T-helper 2 cell treated with Interferon-gamma antibody and Interleukin-4, amounts not matched to agents 5 μg/mL and 100 μg/mL, for 36 hours (primary cell): Measurements from ENCODE around the gene SMTNL1.

Experiments
- DNase-seq: peaks from one replicate; pipeline ENCODE4 v3.0.0; 2021; ENCODE audit warnings: low spot score
- H3K27ac Mint-ChIP-seq: one replicate; pipeline ENCODE4 v1.8.0; 2021; ENCODE audit warnings: mild to moderate bottlenecking, mixed read lengths
- H3K27me3 Mint-ChIP-seq: one replicate; pipeline ENCODE4 v1.8.0; 2021; ENCODE audit warnings: low read depth, mixed read lengths
- H3K36me3 Mint-ChIP-seq: one replicate; pipeline ENCODE4 v1.8.0; 2021; ENCODE audit warnings: low read depth, mixed read lengths
- H3K4me1 Mint-ChIP-seq: one replicate; pipeline ENCODE4 v1.8.0; 2021; ENCODE audit warnings: low read depth, mixed read lengths
- H3K4me3 Mint-ChIP-seq: one replicate; pipeline ENCODE4 v1.8.0; 2022; ENCODE audit warnings: mild to moderate bottlenecking, moderate library complexity, mixed read lengths
- H3K9me3 Mint-ChIP-seq: one replicate; pipeline ENCODE4 v1.8.0; 2021; ENCODE audit warnings: mixed read lengths

SMTNL1 gene

DNA sequence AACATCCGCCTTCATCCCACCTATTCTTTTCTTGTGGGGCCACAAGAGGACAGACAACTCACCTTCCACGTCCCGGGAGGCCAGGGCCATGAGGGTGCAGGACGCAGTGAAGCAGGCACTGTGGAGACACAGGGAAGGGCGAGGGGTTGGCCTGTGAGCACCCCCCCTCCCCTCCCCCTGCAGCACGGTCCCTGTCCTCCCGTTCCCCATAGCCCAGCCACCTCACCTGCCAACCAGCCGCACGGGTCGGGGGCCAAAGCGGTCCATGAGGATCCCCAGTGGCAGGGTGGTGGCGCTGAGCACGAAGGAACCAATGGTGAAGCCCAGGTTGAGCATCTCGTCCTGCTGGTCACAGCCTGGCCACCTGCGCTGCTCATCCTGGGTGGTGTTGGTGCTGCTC lies 36.5 kb upstream of the SMTNL1 start:
- Mint-ChIP-seq H3K27ac (no peak overlapping the region), H3K27me3 (no peaks in the 10 kb centered on the region), H3K36me3 (peaks cover 21% of the 10 kb centered on the region), H3K9me3 (no peaks in the 10 kb centered on the region), H3K4me3 (no peak overlapping the region), H3K4me1 (no peaks in the 10 kb centered on the region)
- DNase-seq: no peak

DNA sequence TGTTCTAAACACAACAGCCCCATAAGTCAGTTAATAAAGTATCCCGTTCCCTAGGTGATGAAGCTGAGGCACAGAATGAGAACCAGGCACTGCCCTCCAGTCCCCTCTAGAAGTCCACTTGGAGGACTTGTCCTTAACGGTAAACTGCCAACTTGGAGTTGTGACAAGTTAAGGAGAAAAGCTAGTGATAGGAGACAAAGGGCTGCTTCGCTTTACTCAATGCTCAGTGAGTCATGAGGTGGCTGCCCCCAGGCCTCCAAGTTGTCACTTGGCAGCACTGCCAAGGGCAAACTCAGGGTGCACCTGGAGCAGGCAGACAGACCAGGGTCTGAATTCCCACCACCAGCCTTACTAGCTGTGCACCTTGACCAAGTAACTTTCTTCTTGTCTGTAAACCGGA lies 35.4 kb upstream of the SMTNL1 start:
- DNase-seq: no peak
- Mint-ChIP-seq H3K27ac (no peak overlapping the region), H3K36me3 (peaks cover 19% of the 10 kb centered on the region), H3K27me3 (no peaks in the 10 kb centered on the region), H3K9me3 (no peaks in the 10 kb centered on the region), H3K4me3 (no peak overlapping the region), H3K4me1 (no peaks in the 10 kb centered on the region)

DNA sequence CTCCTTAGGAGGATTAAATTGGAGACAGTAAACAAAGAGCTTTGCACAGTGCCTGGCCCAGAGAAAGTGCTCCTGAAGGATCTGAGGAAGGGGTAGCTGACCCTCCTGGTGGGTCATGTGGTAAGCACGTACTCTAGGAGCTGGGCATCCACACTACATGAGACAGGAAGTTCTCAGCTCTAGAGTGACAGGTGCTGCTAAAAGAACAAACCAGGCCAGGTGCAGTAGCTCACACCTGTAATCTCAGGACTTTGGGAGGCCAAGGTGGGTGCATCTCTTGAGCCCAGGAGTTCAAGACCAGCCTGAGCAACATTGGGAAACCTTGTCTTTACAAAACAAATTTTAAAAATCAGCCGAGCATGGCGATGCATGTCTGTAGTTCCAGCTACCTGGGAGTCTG lies 35.0 kb upstream of the SMTNL1 start:
- no peaks in the 10 kb centered on the region for H3K4me1 Mint-ChIP-seq
- no peak for DNase-seq
- H3K27me3 Mint-ChIP-seq: no peaks in the 10 kb centered on the region
- peaks cover 18% of the 10 kb centered on the region for H3K36me3 Mint-ChIP-seq
- no peak overlapping the region for H3K27ac Mint-ChIP-seq
- H3K4me3 Mint-ChIP-seq: no peak overlapping the region
- no peaks in the 10 kb centered on the region for H3K9me3 Mint-ChIP-seq

DNA sequence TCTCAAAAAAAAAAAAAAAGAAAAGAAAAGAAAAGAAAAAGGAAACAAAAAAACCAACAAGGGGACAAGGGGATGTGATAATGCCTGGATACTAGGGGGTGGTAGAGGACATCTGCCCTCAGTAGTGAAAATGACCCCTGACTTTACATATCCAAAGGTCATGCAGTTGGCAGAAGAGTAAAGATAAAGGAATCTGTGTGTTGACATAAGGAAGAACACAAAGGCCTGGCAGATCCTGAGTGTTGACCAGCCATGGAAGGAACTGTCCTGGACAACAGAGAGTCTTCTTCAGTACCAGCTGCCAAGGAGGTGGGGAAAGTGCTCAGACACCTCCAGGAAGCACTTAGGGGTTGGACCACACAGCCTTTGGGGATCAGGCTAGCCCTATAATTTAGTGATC lies 34.5 kb upstream of the SMTNL1 start:
- Mint-ChIP-seq H3K36me3 (peaks cover 20% of the 10 kb centered on the region), H3K4me1 (no peaks in the 10 kb centered on the region), H3K27ac (no peak overlapping the region), H3K9me3 (no peaks in the 10 kb centered on the region), H3K4me3 (no peak overlapping the region), H3K27me3 (no peaks in the 10 kb centered on the region)
- no peak for DNase-seq

DNA sequence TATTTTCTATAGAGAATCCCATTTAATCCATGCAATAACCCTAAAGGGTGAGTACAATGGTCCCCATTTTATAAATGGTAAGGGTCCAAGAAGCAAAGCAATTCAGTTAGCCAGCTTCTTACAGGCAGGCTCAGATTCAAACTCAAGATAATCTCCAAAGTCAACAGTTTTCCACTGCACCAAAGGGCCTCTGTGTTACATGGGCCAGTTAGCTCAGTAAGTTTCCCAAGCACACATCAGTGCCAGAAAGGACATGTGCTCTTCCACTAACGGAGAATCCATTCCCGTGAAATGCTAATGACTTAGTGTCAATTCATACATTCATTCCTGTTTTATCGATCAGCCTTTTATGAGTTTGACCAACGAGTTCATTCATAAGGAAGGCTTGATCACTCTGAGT lies 32.9 kb upstream of the SMTNL1 start:
- Mint-ChIP-seq H3K27me3 (no peaks in the 10 kb centered on the region), H3K36me3 (peaks cover 19% of the 10 kb centered on the region), H3K27ac (no peak overlapping the region), H3K4me3 (no peak overlapping the region), H3K9me3 (no peaks in the 10 kb centered on the region), H3K4me1 (no peaks in the 10 kb centered on the region)
- no peak for DNase-seq

DNA sequence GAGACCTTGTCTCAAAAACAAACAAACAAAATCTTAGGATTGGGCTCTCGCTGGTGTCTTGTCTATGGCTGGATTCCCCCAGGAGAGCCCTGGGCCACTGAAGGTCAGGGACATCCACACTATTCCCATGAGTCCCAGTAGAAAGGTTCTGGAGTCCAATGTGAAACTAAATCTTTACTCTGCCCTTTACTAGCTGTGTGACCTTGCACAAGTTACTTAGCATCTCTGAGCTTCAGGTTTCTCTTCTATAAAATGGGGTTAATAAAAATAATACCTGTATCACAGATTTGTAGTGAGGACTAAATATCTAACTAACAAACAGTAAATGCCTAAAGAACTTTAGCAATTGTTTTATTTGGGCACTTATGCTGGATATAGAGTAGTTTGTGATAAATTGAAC lies 30.9 kb upstream of the SMTNL1 start:
- Mint-ChIP-seq H3K27me3 (no peaks in the 10 kb centered on the region), H3K4me3 (no peak overlapping the region), H3K4me1 (peaks cover 6% of the 10 kb centered on the region), H3K27ac (no peak overlapping the region), H3K9me3 (no peaks in the 10 kb centered on the region), H3K36me3 (peaks cover 15% of the 10 kb centered on the region)
- DNase-seq: no peak

DNA sequence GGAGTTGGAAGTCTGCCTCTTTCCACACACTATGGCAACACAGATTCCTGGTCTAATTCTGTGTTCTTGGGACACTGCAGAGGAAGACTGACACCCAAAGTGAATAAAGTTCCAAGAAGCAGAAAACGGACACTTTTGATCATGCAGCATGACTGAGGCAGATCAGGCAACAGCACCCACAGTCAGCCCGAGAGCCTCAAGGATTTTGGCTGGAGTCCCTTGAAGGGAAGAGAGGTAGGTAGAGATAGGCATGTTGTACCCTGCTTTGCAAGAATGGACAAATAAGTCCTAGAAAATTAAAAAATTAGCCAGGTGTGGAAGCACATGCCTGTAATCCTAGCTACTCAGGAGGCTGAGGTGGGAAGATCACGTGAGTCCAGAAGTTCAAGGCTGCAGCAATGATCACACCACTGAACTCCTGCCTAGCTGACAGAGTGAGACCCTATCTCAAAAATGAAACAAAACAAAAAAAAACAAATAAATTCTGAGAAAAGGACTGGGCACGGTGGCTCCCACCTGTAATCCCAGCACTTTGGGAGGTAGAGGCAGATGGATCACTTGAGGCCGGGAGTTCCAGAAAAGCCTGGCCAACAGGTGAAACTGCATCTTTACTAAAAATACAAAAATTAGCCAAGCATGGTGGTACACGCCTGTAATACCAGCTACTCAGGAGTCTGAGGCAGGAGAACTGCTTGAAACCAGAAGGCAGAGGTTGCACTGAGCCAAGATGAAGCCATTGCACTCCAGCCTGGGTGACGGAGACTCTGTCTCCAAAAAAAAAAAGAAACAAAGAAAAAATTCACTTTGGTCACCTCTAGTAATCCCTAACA lies 28.8 kb upstream of the SMTNL1 start:
- H3K27ac Mint-ChIP-seq: no peak overlapping the region
- H3K4me3 Mint-ChIP-seq: no peak overlapping the region
- H3K36me3 Mint-ChIP-seq: peaks cover 22% of the 10 kb centered on the region
- no peaks in the 10 kb centered on the region for H3K9me3 Mint-ChIP-seq
- H3K4me1 Mint-ChIP-seq: peaks cover 19% of the 10 kb centered on the region
- no peaks in the 10 kb centered on the region for H3K27me3 Mint-ChIP-seq
- DNase-seq: no peak

DNA sequence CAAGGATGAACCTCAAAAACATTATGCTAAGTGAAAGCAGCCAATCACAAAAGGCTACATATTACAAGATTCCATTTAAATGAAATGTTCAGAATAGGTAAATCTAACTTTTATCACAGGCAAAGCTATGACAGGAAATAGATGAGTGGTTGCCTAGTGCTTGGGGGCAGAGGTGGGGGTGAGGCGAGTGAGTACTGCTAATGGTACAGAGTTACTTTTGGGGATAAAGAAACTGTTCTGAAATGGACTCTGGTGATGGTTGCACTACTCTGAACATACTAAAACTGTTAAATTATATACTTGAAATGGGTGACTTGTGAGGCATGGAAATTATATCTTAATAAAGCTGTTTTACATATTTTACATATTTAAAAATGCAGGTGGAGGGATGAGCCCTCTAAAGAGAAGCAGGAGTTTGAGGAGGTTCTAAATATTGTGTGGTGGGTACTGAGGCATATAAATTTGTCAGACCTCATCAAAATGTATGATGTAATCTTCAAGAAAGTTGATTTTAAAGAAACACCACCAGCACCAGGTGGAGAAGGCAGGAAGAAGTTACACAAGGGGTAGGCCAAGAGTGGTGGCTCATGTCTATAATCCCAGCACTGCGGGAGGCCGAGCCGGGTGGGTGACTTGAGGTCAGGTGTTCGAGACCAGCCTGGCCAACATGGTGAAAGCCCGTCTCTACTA lies 25.5 kb upstream of the SMTNL1 start:
- Mint-ChIP-seq H3K9me3 (no peaks in the 10 kb centered on the region), H3K4me1 (peaks cover 28% of the 10 kb centered on the region), H3K36me3 (peaks cover 17% of the 10 kb centered on the region), H3K4me3 (no peak overlapping the region), H3K27ac (peak overlapping the region; percentile 20), H3K27me3 (no peaks in the 10 kb centered on the region)
- DNase-seq: no peak

DNA sequence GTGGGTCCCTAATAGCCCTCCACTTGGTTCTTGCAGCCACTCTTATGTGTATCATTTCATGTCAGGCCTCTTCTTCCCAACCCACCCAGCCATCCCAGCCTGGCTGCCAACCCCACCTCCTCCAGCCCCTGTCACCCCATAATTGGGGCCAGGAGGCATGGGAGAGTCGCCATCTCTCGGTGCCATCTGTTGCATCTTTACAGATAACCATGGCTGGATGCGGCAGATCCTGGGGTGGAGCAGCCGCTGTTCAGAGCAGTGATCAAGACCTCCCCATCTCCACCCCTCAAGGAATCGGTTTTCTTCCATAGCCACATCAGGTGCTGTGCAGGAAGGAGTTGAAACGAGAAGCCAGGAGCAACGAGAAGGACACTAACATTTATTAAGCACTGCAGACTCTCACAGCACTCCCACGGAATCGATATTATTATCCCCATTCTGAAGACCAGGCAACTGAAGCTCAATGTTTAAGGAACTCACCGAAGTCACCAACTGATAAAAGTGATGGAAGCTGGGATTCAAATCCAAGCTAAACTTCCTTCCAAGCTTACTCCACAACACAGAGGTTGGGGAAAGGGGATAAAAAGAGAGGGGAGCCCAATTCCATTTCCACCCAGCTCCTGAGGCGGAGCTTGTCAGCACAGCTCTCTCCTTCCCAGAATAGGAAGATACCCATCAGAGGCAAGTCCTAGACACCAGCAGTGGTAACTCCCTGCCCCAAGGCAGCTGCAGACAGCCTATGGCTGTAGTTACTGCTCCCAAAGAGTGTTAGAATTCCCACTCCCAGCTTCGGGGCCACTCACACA lies 24.5 kb upstream of the SMTNL1 start:
- Mint-ChIP-seq H3K4me1 (peaks cover 28% of the 10 kb centered on the region), H3K36me3 (peaks cover 16% of the 10 kb centered on the region), H3K4me3 (peak overlapping the region; percentile 20), H3K27ac (no peak overlapping the region), H3K27me3 (no peaks in the 10 kb centered on the region), H3K9me3 (no peaks in the 10 kb centered on the region)
- no peak for DNase-seq

DNA sequence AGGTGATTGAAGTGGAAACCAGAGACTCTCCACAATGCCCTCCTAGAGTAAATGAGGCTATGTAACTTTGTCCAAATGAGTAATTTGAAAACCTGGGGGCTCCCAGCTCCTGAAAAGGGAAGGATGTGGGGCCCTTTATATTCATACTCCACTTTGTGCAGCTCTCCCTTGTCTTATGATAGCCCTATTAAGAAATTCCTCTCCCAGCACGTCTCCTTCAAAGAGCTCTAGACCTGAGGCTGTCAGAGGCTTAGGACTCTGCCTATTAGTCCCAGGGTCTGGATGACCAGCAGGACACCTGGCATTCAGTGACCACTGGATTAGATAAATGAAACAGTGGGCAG lies 24.0 kb upstream of the SMTNL1 start:
- H3K36me3 Mint-ChIP-seq: peaks cover 14% of the 10 kb centered on the region
- H3K4me3 Mint-ChIP-seq: peak overlapping the region; percentile 99
- no peak for DNase-seq
- no peaks in the 10 kb centered on the region for H3K27me3 Mint-ChIP-seq
- H3K4me1 Mint-ChIP-seq: peaks cover 28% of the 10 kb centered on the region
- H3K9me3 Mint-ChIP-seq: no peaks in the 10 kb centered on the region
- H3K27ac Mint-ChIP-seq: no peak overlapping the region

DNA sequence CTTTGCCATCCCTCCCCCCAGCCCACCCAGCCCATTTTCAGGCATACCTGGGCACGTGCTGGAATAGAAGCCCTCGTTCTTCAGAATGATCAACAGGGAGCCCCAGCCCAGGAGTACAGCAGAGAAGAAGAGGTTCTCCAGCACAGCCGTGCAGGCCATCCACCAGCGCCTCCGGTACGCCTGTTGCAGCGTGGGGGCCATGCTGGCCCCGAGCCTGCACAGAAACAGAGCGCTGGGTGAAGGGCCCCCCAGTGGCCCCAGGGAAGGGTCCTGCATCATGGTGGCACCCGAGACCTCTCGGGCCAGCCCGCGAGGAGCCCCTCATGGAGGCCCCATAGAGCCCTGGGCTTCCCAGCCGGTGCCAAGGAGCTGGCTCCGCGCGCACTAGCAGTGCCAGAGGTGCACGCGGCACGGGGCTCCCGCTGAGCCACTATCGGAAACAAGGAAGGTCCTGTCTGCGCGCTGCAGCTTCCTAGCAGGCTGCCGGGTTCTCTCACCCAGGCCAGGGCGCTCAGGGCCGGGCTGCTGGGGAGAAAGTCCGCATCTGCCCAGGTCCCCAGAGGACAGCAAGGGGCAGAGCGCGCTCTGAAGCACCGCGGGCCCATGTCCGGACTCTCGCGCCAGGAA lies 23.4 kb upstream of the SMTNL1 start:
- Mint-ChIP-seq H3K4me3 (peak overlapping the region; percentile 99), H3K36me3 (peaks cover 14% of the 10 kb centered on the region), H3K9me3 (no peaks in the 10 kb centered on the region), H3K4me1 (peaks cover 28% of the 10 kb centered on the region), H3K27ac (peak overlapping the region; percentile 92), H3K27me3 (no peaks in the 10 kb centered on the region)
- peak; percentile 18 for DNase-seq

DNA sequence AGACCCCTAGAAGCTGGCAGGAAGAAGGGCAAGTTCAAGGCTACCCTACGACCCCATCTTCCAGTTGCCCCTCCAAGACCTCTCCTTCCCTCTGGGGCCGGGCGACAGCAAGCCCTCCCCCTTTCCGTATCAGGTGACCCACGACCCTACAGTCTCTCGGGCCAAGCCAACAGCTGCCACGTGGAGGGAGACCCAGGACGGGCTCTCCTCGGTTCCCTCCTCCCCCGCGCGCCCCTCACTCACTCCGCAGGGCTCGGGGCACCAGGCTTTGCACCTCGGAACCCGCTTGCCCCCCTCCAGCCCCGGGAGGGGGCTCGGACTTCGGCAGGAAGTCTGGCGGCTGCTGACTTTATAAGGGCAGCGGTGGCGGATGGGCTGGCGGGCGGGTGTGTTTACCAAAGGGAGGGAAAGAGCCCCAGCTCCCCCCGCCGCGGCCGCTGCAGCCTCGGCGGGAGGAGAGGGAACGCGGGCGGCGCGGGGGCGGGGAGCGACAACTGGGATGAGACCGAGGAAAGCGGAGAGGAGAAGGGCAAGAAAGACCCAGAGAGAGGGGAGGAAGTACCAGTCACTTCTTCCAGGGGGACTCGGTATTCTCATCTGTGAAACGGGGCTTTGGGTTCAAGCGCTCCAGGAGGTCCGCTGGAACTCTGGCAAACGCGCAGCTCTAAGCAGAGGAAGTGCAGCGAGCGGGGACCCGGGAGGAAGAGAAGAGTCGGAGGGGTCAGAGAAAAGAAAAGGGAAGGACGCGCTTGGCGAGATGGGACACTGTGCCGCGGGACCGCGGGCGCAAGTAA lies 22.7 kb upstream of the SMTNL1 start:
- peaks cover 12% of the 10 kb centered on the region for H3K36me3 Mint-ChIP-seq
- peak overlapping the region; percentile 99 for H3K4me3 Mint-ChIP-seq
- H3K4me1 Mint-ChIP-seq: peaks cover 27% of the 10 kb centered on the region
- peak overlapping the region; percentile 92 for H3K27ac Mint-ChIP-seq
- H3K27me3 Mint-ChIP-seq: no peaks in the 10 kb centered on the region
- DNase-seq: peak; percentile 48
- no peaks in the 10 kb centered on the region for H3K9me3 Mint-ChIP-seq

DNA sequence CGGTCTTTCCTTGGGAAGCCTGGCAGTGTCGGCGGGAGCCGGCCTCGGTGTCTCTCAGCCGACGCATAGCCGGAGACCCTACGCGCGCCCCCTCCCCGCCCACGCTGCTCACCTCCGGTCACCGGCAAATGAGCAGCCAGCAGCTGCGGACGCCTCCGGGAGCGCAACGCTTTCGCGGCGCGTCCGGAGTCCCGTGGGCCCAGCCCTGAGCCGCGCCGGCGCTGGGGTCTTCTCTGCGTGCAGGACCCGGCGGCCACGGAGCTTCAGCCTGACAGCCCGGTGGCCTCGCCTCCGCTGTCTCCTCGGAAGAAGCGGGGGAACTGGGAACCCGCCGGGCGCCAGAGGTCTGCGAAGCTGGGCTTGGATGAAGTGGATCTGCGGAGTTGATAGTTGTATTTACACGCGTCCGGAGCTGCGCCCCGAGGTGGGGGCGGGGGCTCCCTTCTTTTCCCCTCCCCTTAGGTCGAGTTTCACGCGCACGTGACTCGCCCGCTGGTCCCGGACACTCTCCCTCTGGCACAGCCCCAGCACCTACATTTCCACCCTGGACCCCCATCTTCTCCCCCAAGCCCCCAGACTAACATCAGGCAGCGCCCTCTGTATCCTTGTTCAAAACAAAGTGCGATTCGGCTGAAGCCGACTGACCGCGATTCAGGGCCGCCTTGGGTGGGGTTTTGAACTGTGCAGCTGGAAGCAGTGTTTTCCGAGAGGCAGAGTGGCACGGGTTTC lies 21.9 kb upstream of the SMTNL1 start, which contains the start of gene SLC43A1:
SLC43A1 (minus strand) TSS at position 371 of the 729 bp plus-strand sequence. CDS start 1,591 bp downstream, outside the sequence.
- peak within 1 kb of the TSS; percentile 99 for H3K4me3 Mint-ChIP-seq
- no peaks in the 10 kb centered on the region for H3K27me3 Mint-ChIP-seq
- peak; percentile 46 for DNase-seq
- H3K4me1 Mint-ChIP-seq: peaks cover 25% of the 10 kb centered on the region
- peaks cover 10% of the 10 kb centered on the region for H3K36me3 Mint-ChIP-seq
- H3K9me3 Mint-ChIP-seq: no peaks in the 10 kb centered on the region
- peak within 1 kb of the TSS; percentile 92 for H3K27ac Mint-ChIP-seq
